SK-N-MC (cell line): ENCODE measurements around the gene NCMAP.

Experiments
- EZH2 ChIP-seq: fragments of 200-600 bp; sonication (generic); IDR thresholded peaks from one replicate; pipeline ENCODE4 v1.6.1; 2017; ENCODE audit warnings: antibody characterized with exemption
- FOXP2 ChIP-seq: optimal IDR thresholded peaks from 2 replicates; pipeline ENCODE3; 2011; ENCODE audit warnings: mild to moderate bottlenecking, moderate library complexity; ENCODE audit not compliant: insufficient read depth; ENCODE audit errors: extremely low read length, control extremely low read depth
- POLR2AphosphoS5 ChIP-seq: IDR thresholded peaks from 2 replicates; pipeline ENCODE4 v1.6.1; 2012; ENCODE audit warnings: mild to moderate bottlenecking, low read depth, low read length, borderline replicate concordance

- TF ChIP-seq POLR2AphosphoS5 (no peak), EZH2 (no peak), FOXP2 (no peak)
These were observed 50.4 kb downstream of the NCMAP start for GRCh38 chr1:24606296-24606605.
